HUES48 (cell line): ENCODE data around the gene LCOR.

ENCODE experiments used
- H3K27ac ChIP-seq: one replicate; pipeline ENCODE4 v1.7.0; 2013; ENCODE audit warnings: low read depth, low read length, inconsistent platforms
- H3K27me3 ChIP-seq: 2 replicates; pipeline ENCODE4 v1.6.1; 2013; ENCODE audit warnings: mild to moderate bottlenecking, low read length; ENCODE audit not compliant: control insufficient read depth, insufficient read depth
- H3K36me3 ChIP-seq: 2 replicates; pipeline ENCODE4 v1.6.1; 2013; ENCODE audit warnings: low read length; ENCODE audit not compliant: control insufficient read depth, insufficient read depth
- H3K4me1 ChIP-seq: 2 replicates; pipeline ENCODE4 v1.6.1; 2013; ENCODE audit warnings: mild to moderate bottlenecking, low read length; ENCODE audit not compliant: control insufficient read depth, insufficient read depth
- H3K4me3 ChIP-seq: 2 replicates; pipeline ENCODE4 v1.5.1; 2013; ENCODE audit warnings: mild to moderate bottlenecking, low read depth, low read length
- H3K9ac ChIP-seq: 2 replicates; pipeline ENCODE4 v1.6.1; 2013; ENCODE audit warnings: mild to moderate bottlenecking, low read depth, low read length, moderate library complexity
- H3K9me3 ChIP-seq: 2 replicates; pipeline ENCODE4 v1.6.1; 2013; ENCODE audit warnings: low read length; ENCODE audit not compliant: control insufficient read depth, insufficient read depth

LCOR gene

GRCh38 chr10:96858038-96858705 lies 26.1 kb downstream of the LCOR start:
- Histone ChIP-seq H3K36me3 (peaks cover 7% of the 10 kb centered on the region), H3K27ac (no peak overlapping the region), H3K9ac (no peak overlapping the region), H3K4me3 (no peak overlapping the region), H3K27me3 (no peaks in the 10 kb centered on the region), H3K9me3 (no peaks in the 10 kb centered on the region), H3K4me1 (no peaks in the 10 kb centered on the region; the same call in 1 of the 2 replicates)

DNA sequence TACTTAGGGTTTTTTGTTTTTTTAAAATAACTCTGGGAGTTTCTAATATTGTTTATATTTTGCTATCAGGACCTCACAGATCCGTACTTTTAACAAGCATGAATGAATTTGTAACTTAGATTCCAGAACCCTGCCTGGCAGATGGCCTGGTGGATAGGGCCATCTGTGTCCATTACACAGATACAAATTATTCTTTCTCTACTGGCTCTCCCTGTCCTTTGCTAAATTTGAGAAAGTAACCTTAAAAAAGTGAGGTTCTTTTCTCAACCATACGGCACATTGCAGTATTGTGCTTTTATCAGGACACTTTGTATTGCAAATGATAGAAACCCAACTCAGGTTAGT lies 26.6 kb downstream of the LCOR start:
- no peaks in the 10 kb centered on the region for H3K9me3 ChIP-seq

GRCh38 chr10:96860631-96861277 lies 28.7 kb downstream of the LCOR start:
- no peaks in the 10 kb centered on the region for H3K9me3 ChIP-seq
- H3K36me3 ChIP-seq = peaks cover 7% of the 10 kb centered on the region
- H3K4me1 ChIP-seq = peaks cover 6% of the 10 kb centered on the region; the same call in 1 of the 2 replicates
- H3K9ac ChIP-seq = no peak overlapping the region
- H3K27me3 ChIP-seq = no peaks in the 10 kb centered on the region
- no peak overlapping the region for H3K27ac ChIP-seq
- no peak overlapping the region for H3K4me3 ChIP-seq

More for the DNA sequence above, 26.6 kb downstream of the LCOR start:
- H3K27ac ChIP-seq = no peak overlapping the region
- H3K4me1 ChIP-seq = peaks cover 2% of the 10 kb centered on the region; the same call in 1 of the 2 replicates
- peaks cover 7% of the 10 kb centered on the region for H3K36me3 ChIP-seq
- no peak overlapping the region for H3K9ac ChIP-seq
- no peak overlapping the region for H3K4me3 ChIP-seq
- H3K27me3 ChIP-seq = no peaks in the 10 kb centered on the region

GRCh38 chr10:96863922-96864543 lies 31.9 kb downstream of the LCOR start:
- H3K27me3 ChIP-seq = no peaks in the 10 kb centered on the region
- peaks cover 6% of the 10 kb centered on the region; the same call in 1 of the 2 replicates for H3K4me1 ChIP-seq
- H3K4me3 ChIP-seq = no peak overlapping the region
- H3K9me3 ChIP-seq = no peaks in the 10 kb centered on the region
- peaks cover 7% of the 10 kb centered on the region for H3K36me3 ChIP-seq
- no peak overlapping the region for H3K9ac ChIP-seq
- peak overlapping the region; percentile 44 for H3K27ac ChIP-seq

- H3K9me3 ChIP-seq = no peaks in the 10 kb centered on the region
- no peak overlapping the region for H3K9ac ChIP-seq
- H3K36me3 ChIP-seq = no peaks in the 10 kb centered on the region
- no peak overlapping the region for H3K27ac ChIP-seq
- no peak overlapping the region for H3K4me3 ChIP-seq
- no peaks in the 10 kb centered on the region for H3K4me1 ChIP-seq
- H3K27me3 ChIP-seq = no peaks in the 10 kb centered on the region
Measured at GRCh38 chr10:96873086-96873485, 41.0 kb downstream of the LCOR start.

DNA sequence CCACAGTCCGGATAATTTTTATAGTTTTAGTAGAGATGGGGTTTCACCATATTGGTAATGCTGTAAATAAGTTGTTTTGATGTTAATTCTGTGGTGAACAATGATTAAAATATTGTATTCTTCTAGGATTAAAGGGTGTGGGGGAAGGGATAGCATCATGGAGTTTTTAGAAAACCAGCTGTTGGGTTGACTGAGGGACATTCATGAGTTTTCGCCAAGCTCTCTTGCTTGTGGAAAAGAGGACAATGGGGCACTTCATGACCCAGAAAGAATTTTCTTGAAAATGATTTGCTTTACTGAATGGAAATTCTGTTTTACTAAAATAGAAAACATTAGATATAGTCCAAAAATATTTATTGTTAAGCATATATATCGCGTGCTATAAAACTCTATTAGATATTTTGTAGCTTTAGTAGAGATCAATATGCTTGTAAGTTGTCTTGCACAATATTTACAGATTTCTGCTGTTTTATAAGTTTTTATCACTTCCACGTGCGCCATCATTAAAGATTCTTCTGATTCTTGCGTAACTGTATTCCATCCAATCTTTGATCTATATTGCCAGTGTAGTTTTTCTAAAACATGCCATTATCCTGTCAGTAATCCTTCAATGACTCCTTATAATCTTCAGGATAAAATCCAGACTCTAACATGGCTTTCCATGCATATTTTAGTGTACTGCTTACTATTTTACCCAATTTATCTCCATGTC lies 41.8 kb downstream of the LCOR start:
- Histone ChIP-seq H3K36me3 (no peaks in the 10 kb centered on the region), H3K27me3 (no peaks in the 10 kb centered on the region), H3K9me3 (no peaks in the 10 kb centered on the region), H3K27ac (no peak overlapping the region), H3K4me3 (no peak overlapping the region), H3K9ac (no peak overlapping the region), H3K4me1 (no peaks in the 10 kb centered on the region)

DNA sequence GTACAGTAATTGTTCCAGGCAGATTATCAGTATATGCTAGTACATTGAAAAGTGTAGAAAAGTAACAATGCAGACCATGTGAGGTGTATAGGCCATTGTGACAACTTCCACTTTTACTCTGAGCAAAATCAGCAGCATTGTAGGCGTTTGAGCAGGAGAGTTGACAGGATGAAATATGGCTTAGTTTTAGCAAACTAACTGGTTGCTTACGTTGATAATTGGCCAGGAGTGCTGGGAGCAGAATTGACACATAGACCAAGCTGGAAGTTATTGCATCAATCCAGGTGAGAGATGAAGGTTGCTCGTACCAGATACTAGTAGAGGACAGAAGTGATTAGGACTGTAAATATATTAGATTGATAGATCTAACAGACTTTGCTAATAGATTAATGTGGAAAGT lies 46.0 kb downstream of the LCOR start:
- Histone ChIP-seq H3K27ac (no peak overlapping the region), H3K36me3 (no peaks in the 10 kb centered on the region), H3K4me1 (no peaks in the 10 kb centered on the region), H3K27me3 (no peaks in the 10 kb centered on the region), H3K9me3 (no peaks in the 10 kb centered on the region), H3K4me3 (no peak overlapping the region), H3K9ac (no peak overlapping the region)

DNA sequence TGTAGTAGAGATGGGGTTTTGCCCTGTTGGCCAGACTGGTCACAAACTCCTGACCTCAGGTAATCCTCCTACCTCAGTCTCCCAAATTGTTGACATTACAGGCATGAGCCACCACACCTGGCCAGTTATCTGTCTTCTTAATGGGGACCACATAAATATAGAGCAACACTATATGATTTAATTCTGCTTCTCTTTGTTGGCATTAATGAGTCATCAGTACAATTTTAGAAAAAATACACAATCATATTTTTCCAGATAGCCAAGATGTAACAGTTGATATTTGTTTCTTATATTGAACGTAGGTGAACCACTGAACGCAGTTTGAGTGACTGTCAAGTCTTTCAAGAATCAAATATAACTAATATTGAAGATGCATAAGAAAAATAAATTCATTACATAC lies 48.5 kb downstream of the LCOR start:
- Histone ChIP-seq H3K9me3 (no peaks in the 10 kb centered on the region), H3K27me3 (no peaks in the 10 kb centered on the region), H3K9ac (no peak overlapping the region), H3K4me3 (no peak overlapping the region), H3K36me3 (no peaks in the 10 kb centered on the region), H3K27ac (no peak overlapping the region), H3K4me1 (no peaks in the 10 kb centered on the region)

- Histone ChIP-seq H3K27me3 (no peaks in the 10 kb centered on the region), H3K27ac (peak overlapping the region; percentile 25), H3K9ac (no peak overlapping the region), H3K36me3 (no peaks in the 10 kb centered on the region; the same call in 1 of the 2 replicates), H3K4me3 (no peak overlapping the region), H3K9me3 (no peaks in the 10 kb centered on the region), H3K4me1 (peaks cover 12% of the 10 kb centered on the region; the same call in 1 of the 2 replicates)
Measured at GRCh38 chr10:96889415-96890171, 57.5 kb downstream of the LCOR start.

- Histone ChIP-seq H3K36me3 (no peaks in the 10 kb centered on the region; the same call in 1 of the 2 replicates), H3K9ac (no peak overlapping the region), H3K4me3 (no peak overlapping the region), H3K27ac (peak overlapping the region; percentile 25), H3K4me1 (peaks cover 12% of the 10 kb centered on the region; the same call in 1 of the 2 replicates), H3K27me3 (no peaks in the 10 kb centered on the region), H3K9me3 (no peaks in the 10 kb centered on the region)
Measured at GRCh38 chr10:96890172-96890513, 58.0 kb downstream of the LCOR start.
